GM12878 (cell line): ENCODE results near the gene UPK1B. TPM values are rescaled to one million over a fixed set of nuclear protein-coding genes. Genes with fewer than 3 reads are reported as not detected.

ENCODE experiments used
- ATAC-seq: fragments of 200-7000 bp; cut with Tn5 transposase; 3 replicates; pipeline ENCODE4 v1.9.1; 2020; ENCODE audit warnings: mild to moderate bottlenecking, moderate library complexity
- BruUV-seq: library from RNA; stranded (reverse); fragments of 400-500 nt; replicated peaks from 2 replicates; lab custom pipeline; 2021; lab: Mats Ljungman, UMichigan
- CTCF ChIA-PET: fragments of 300-600 bp; sonication (Branson Sonifier 250); formaldehyde crosslinking; extraction: SDS; loops from one replicate; lab custom pipeline; 2021; ENCODE audit warnings: inconsistent platforms; lab: Yijun Ruan, JAX
- POLR2A ChIA-PET: fragments of 350-600 bp; formaldehyde crosslinking; extraction: SDS; loops from one replicate; lab custom pipeline; 2021; ENCODE audit warnings: inconsistent platforms; lab: Charles Lee
- RAD21 ChIA-PET: fragments of 300-600 bp; sonication (Branson Sonifier 250); formaldehyde crosslinking; loops from one replicate; lab custom pipeline; 2023; ENCODE audit warnings: antibody characterized with exemption; ENCODE audit not compliant: unreplicated experiment; lab: Charles Lee
- SMC1A ChIA-PET: fragments of 300-600 bp; sonication (Branson Sonifier 250); formaldehyde crosslinking; loops from one replicate; lab custom pipeline; 2023; ENCODE audit not compliant: unreplicated experiment, uncharacterized antibody; lab: Charles Lee
- DNase-seq: peaks from one replicate; pipeline ENCODE4 v3.0.0-alpha.2; 2011; ENCODE audit warnings: low read depth, low spot score
- FAIRE-seq: peaks from 3 replicates; lab custom pipeline; 2011; peaks lifted over from hg19 to GRCh38; lab: Jason Lieb, UNC
- H2AFZ ChIP-seq: 2 replicates; pipeline ENCODE4 v1.6.0; 2011; ENCODE audit warnings: low read depth, low read length, control low read depth; ENCODE audit not compliant: control insufficient read depth
- H3K27ac ChIP-seq: 2 replicates; pipeline ENCODE4 v1.5.1; 2011; ENCODE audit warnings: control low read depth; ENCODE audit not compliant: control insufficient read depth, insufficient read depth
- H3K27me3 ChIP-seq, 2 experiments: replicated peaks in 1 of 2; 2 replicates each; pipeline versions ENCODE4 v1.6.0 to v1.6.1; 2011; ENCODE audit warnings: low read length in 1 of 2; ENCODE audit not compliant: control insufficient read depth in 2 of 2, insufficient read depth in 2 of 2
- H3K36me3 ChIP-seq, 2 experiments: 2 replicates each; pipeline ENCODE4 v1.5.1; 2011; ENCODE audit warnings: low read length in 1 of 2; ENCODE audit not compliant: control insufficient read depth in 2 of 2, insufficient read depth in 2 of 2
- H3K4me1 ChIP-seq: 2 replicates; pipeline ENCODE4 v1.6.1; 2011; ENCODE audit warnings: mild to moderate bottlenecking, low read length, moderate library complexity, mixed read lengths; ENCODE audit not compliant: control insufficient read depth, insufficient read depth
- H3K4me2 ChIP-seq: 2 replicates; pipeline ENCODE4 v1.6.0; 2011; ENCODE audit warnings: control low read depth; ENCODE audit not compliant: control insufficient read depth, insufficient read depth
- H3K4me3 ChIP-seq: fragments of 200-600 bp; sonication (generic); 2 replicates; pipeline ENCODE4 v1.5.1; 2016
- H3K79me2 ChIP-seq: 2 replicates; pipeline ENCODE4 v1.6.0; 2011; ENCODE audit warnings: low read length; ENCODE audit not compliant: control insufficient read depth, insufficient read depth
- H3K9ac ChIP-seq: 2 replicates; pipeline ENCODE4 v1.8.0; 2011; ENCODE audit warnings: low read length, control low read depth, mixed read lengths; ENCODE audit not compliant: control insufficient read depth, insufficient read depth
- H3K9me3 ChIP-seq: replicated peaks from 3 replicates; pipeline ENCODE4 v1.5.1; 2011; ENCODE audit warnings: mild to moderate bottlenecking, low read length; ENCODE audit not compliant: control insufficient read depth, insufficient read depth
- H4K20me1 ChIP-seq: 2 replicates; pipeline ENCODE4 v1.6.0; 2011; ENCODE audit not compliant: control insufficient read depth, insufficient read depth
- BHLHE40 ChIP-seq, 2 experiments: fragments of 450-650 bp in 1 of 2; IDR thresholded peaks; 2 replicates each; pipeline ENCODE4 v1.6.1; 2011 to 2017; ENCODE audit warnings: low read depth in 2 of 2, borderline replicate concordance in 1 of 2, improper control_type of control experiment in 1 of 2, low read length in 1 of 2, mild to moderate bottlenecking in 1 of 2
- BMI1 ChIP-seq: fragments of 450-650 bp; IDR thresholded peaks from 2 replicates; pipeline ENCODE4 v1.6.1; 2016; ENCODE audit warnings: mild to moderate bottlenecking, moderate library complexity, borderline replicate concordance
- CHD2 ChIP-seq: IDR thresholded peaks from 2 replicates; pipeline ENCODE4 v1.6.1; 2011; ENCODE audit warnings: low read depth, low read length, improper control_type of control experiment, borderline replicate concordance
- CHD4 ChIP-seq: fragments of 200-600 bp; sonication (generic); IDR thresholded peaks from 2 replicates; pipeline ENCODE4 v1.6.1; 2016; ENCODE audit warnings: mild to moderate bottlenecking
- EED ChIP-seq: sonication (generic); IDR thresholded peaks from 2 replicates; pipeline ENCODE4 v1.6.1; 2016; ENCODE audit warnings: antibody characterized with exemption, low read depth
- GATAD2B ChIP-seq: fragments of 450-650 bp; conservative IDR thresholded peaks from 2 replicates; pipeline ENCODE4 v1.6.1; 2017; ENCODE audit warnings: low read depth, mild to moderate bottlenecking, moderate library complexity
- PKNOX1 ChIP-seq: fragments of 450-650 bp; IDR thresholded peaks from 2 replicates; pipeline ENCODE4 v1.6.1; 2016; ENCODE audit warnings: mild to moderate bottlenecking
- RELA ChIP-seq: fragments of 450-650 bp; IDR thresholded peaks from 2 replicates; pipeline ENCODE4 v1.8.0; 2014; ENCODE audit warnings: borderline replicate concordance; ENCODE audit not compliant: partially characterized antibody
- RELB ChIP-seq: fragments of 450-650 bp; IDR thresholded peaks from 2 replicates; pipeline ENCODE4 v1.6.1; 2017; ENCODE audit warnings: low read depth, mild to moderate bottlenecking, moderate library complexity
- SMARCA5 ChIP-seq: fragments of 450-650 bp; IDR thresholded peaks from 2 replicates; pipeline ENCODE4 v1.6.1; 2017; ENCODE audit warnings: mild to moderate bottlenecking
- SMC3 ChIP-seq: IDR thresholded peaks from 2 replicates; pipeline ENCODE4 v1.6.1; 2011; ENCODE audit warnings: low read length, improper control_type of control experiment, borderline replicate concordance
- STAT1 ChIP-seq: fragments of 450-650 bp; conservative IDR thresholded peaks from 2 replicates; pipeline ENCODE4 v1.6.1; 2014; ENCODE audit warnings: antibody characterized with exemption, mild to moderate bottlenecking
- ZNF274 ChIP-seq: IDR thresholded peaks from one replicate; pipeline ENCODE4 v1.8.0; 2011; ENCODE audit not compliant: insufficient read length, insufficient read depth
- WGBS: methylation state at CpG from one replicate; pipeline ENCODE4 v1.1.6; 2016; ENCODE audit warnings: low lambda C conversion rate; ENCODE audit not compliant: insufficient replicate concordance, insufficient coverage; ENCODE audit errors: missing lambda C conversion rate; 5-methylcytosine and 5-hydroxymethylcytosine counted together
- in situ Hi-C: fragments of 300-500 bp; cut with MboI; formaldehyde crosslinking; loops from 9 replicates; pipeline ENCODE4 v1.14.3; 2018; ENCODE audit warnings: mixed read lengths
- intact Hi-C: fragments of 100-400 bp; cut with micrococcal nuclease; formaldehyde crosslinking; loops from one replicate; pipeline ENCODE4 v1.14.2; 2022; ENCODE audit not compliant: unreplicated experiment
- polyA plus RNA-seq, 11 experiments: library from polyadenylated mRNA; depleted of rRNA in 4 of 11; unstranded in 6 of 11; stranded (reverse) in 5 of 11; fragments of >200 nt; fragmentation: Nextera tagmentation in 4 of 11; fragmentation: Illumina TruSeq in 1 of 11; extraction: Ambion mirVana in 4 of 11; extraction: Trizol in 1 of 11; gene quantifications; 1 replicate in 1 of 11; 2 replicates in 10 of 11; pipeline versions ENCODE4 v1.2.1 to v1.2.3, GENCODE V29; 2011 to 2016; ENCODE audit warnings: inconsistent platforms in 2 of 11, missing spikeins in 2 of 11, low read depth in 1 of 11
- total RNA-seq, 4 experiments: library from RNA; depleted of rRNA in 3 of 4; stranded (reverse); fragments of >200 nt in 3 of 4; fragmentation: Illumina TruSeq in 1 of 4; extraction: Trizol in 1 of 4; gene quantifications; 2 replicates each; pipeline versions ENCODE4 v1.2.1 to v1.2.3, GENCODE V29; 2013 to 2021
- TF ChIP-seq, protein P1 (sequence below): fragments of 450-650 bp; formaldehyde crosslinking; IDR thresholded peaks from 2 replicates; pipeline ENCODE4 v1.4.0; 2020; ENCODE audit warnings: mild to moderate bottlenecking, moderate library complexity
- TF ChIP-seq, protein P2 (sequence below): IDR thresholded peaks from 2 replicates; pipeline ENCODE4 v1.6.1; 2011; ENCODE audit warnings: low read depth, mild to moderate bottlenecking, low read length, moderate library complexity, borderline replicate concordance; ENCODE audit errors: extremely low read depth

The UPK1B gene
- total and polyA plus RNA-seq, 10 of the 15 experiments (the other 5 are each of a cell fraction or from before 2014, with no cell fraction given), result not detected

GRCh38 chr3:119219069-119219468 is 45.7 kb downstream of the UPK1B start:
- TF ChIP-seq SMARCA5 (no peak), CHD4 (no peak), ZNF274 (no peak), EED (no peak), RELA (no peak), STAT1 (no peak), PKNOX1 (no peak), BMI1 (no peak), CHD2 (no peak), SMC3 (no peak), GATAD2B (no peak), RELB (no peak), BHLHE40 (IDR thresholded peaks at IDR 0.05; ENCODE audit: borderline replicate concordance in 1 of 2, low read depth in 2 of 2, low read length in 1 of 2) (no peak)
- TF ChIP-seq, protein P1, sequence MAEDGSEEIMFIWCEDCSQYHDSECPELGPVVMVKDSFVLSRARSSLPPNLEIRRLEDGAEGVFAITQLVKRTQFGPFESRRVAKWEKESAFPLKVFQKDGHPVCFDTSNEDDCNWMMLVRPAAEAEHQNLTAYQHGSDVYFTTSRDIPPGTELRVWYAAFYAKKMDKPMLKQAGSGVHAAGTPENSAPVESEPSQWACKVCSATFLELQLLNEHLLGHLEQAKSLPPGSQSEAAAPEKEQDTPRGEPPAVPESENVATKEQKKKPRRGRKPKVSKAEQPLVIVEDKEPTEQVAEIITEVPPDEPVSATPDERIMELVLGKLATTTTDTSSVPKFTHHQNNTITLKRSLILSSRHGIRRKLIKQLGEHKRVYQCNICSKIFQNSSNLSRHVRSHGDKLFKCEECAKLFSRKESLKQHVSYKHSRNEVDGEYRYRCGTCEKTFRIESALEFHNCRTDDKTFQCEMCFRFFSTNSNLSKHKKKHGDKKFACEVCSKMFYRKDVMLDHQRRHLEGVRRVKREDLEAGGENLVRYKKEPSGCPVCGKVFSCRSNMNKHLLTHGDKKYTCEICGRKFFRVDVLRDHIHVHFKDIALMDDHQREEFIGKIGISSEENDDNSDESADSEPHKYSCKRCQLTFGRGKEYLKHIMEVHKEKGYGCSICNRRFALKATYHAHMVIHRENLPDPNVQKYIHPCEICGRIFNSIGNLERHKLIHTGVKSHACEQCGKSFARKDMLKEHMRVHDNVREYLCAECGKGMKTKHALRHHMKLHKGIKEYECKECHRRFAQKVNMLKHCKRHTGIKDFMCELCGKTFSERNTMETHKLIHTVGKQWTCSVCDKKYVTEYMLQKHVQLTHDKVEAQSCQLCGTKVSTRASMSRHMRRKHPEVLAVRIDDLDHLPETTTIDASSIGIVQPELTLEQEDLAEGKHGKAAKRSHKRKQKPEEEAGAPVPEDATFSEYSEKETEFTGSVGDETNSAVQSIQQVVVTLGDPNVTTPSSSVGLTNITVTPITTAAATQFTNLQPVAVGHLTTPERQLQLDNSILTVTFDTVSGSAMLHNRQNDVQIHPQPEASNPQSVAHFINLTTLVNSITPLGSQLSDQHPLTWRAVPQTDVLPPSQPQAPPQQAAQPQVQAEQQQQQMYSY (CRISPR knock-in tag), result no peak
- TF ChIP-seq, protein P2, sequence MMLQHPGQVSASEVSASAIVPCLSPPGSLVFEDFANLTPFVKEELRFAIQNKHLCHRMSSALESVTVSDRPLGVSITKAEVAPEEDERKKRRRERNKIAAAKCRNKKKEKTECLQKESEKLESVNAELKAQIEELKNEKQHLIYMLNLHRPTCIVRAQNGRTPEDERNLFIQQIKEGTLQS, result no peak
- Histone ChIP-seq H3K9me3 (no peaks in the 10 kb centered on the region), H3K27me3 (no peaks in the 10 kb centered on the region), H3K79me2 (no peaks in the 10 kb centered on the region), H3K4me3 (no peak overlapping the region), H3K36me3 (peaks cover 11 to 18% of the 10 kb centered on the region in 2 experiments), H2AFZ (no peak overlapping the region), H3K27ac (no peak overlapping the region), H3K4me2 (no peak overlapping the region), H3K4me1 (no peaks in the 10 kb centered on the region), H3K9ac (no peak overlapping the region), H4K20me1 (no peaks in the 10 kb centered on the region)
- POLR2A ChIA-PET, result no interaction called here
- 91% methylated on average over 4 of the region's 4 CpGs for WGBS
- SMC1A ChIA-PET, result no interaction called here
- RAD21 ChIA-PET, result no interaction called here
- ATAC-seq (no peak), DNase-seq (no peak), FAIRE-seq (no peak)
- no TSS peak for BruUV-seq
- in situ Hi-C loops (no loop called here), intact Hi-C loops (no loop called here)
- CTCF ChIA-PET, result interaction anchor here (0.6 to 1.5 kb wide), 4 partner anchors 22 to 626 kb away, joined by 3 to 7 read pairs (median 3); partner anchors contain the start of gene B4GALT4
